Endothelial cell of umbilical vein (primary cell): ENCODE results near the gene AKAP13. TPM values are rescaled to one million over a fixed set of nuclear protein-coding genes. Genes with fewer than 3 reads are reported as not detected.

ENCODE experiments used
- BruUV-seq: library from RNA; stranded (reverse); fragments of 400-500 nt; replicated peaks from 2 replicates; lab custom pipeline; 2021; lab: Mats Ljungman, UMichigan
- CTCF ChIA-PET: fragments of 300-600, 350-600 bp; sonication (Branson Sonifier 250); formaldehyde crosslinking; loops from one replicate; lab custom pipeline; 2021; ENCODE audit warnings: antibody characterized with exemption, inconsistent platforms; lab: Charles Lee
- POLR2A ChIA-PET: fragments of 300-600, 350-600 bp; sonication (Branson Sonifier 250); formaldehyde crosslinking; loops from one replicate; lab custom pipeline; 2021; ENCODE audit warnings: antibody characterized with exemption, inconsistent platforms; lab: Charles Lee
- DNase-seq: peaks from one replicate; pipeline ENCODE4 v3.0.0-alpha.2; 2011; ENCODE audit warnings: low read depth, low spot score
- FAIRE-seq: peaks from 2 replicates; lab custom pipeline; 2011; peaks lifted over from hg19 to GRCh38; lab: Jason Lieb, UNC
- H2AFZ ChIP-seq: 2 replicates; pipeline ENCODE4 v1.6.0; 2012; ENCODE audit warnings: low read depth, low read length, control low read depth, inconsistent platforms
- H3K27ac ChIP-seq: 2 replicates; pipeline ENCODE4 v1.5.1; 2011; ENCODE audit warnings: low read depth, mild to moderate bottlenecking, control low read depth, low read length, moderate library complexity; ENCODE audit not compliant: insufficient read depth
- H3K27me3 ChIP-seq, 2 experiments: 2 replicates each; pipeline versions ENCODE4 v1.6.0 to v1.6.1; 2011; ENCODE audit warnings: low read length in 2 of 2, mixed read lengths in 1 of 2; ENCODE audit not compliant: control insufficient read depth in 2 of 2, insufficient read depth in 2 of 2
- H3K36me3 ChIP-seq, 2 experiments: 2 replicates in 1 of 2; 3 replicates in 1 of 2; pipeline ENCODE4 v1.5.1; 2011; ENCODE audit warnings: low read length in 2 of 2, mild to moderate bottlenecking in 1 of 2, moderate library complexity in 1 of 2; ENCODE audit not compliant: control insufficient read depth in 2 of 2, insufficient read depth in 2 of 2; ENCODE audit errors: extremely low read depth in 1 of 2
- H3K4me1 ChIP-seq: 3 replicates; pipeline ENCODE4 v1.5.1; 2011; ENCODE audit warnings: mild to moderate bottlenecking, low read length; ENCODE audit not compliant: control insufficient read depth, insufficient read depth; ENCODE audit errors: extremely low read depth
- H3K4me2 ChIP-seq: 2 replicates; pipeline ENCODE4 v1.6.1; 2011; ENCODE audit warnings: low read length, control low read depth, mixed read lengths; ENCODE audit not compliant: insufficient read depth
- H3K4me3 ChIP-seq, 3 experiments: fragments of 200-600 bp in 1 of 3; sonication (generic), shearing (Covaris generic) in 1 of 3; replicated peaks in 1 of 3; 2 replicates each; pipeline ENCODE4 v1.5.1; 2011 to 2016; ENCODE audit warnings: control low read depth in 3 of 3, low read length in 3 of 3, mild to moderate bottlenecking in 2 of 3, inconsistent platforms in 1 of 3, low read depth in 1 of 3, moderate library complexity in 1 of 3; ENCODE audit not compliant: insufficient read depth in 1 of 3
- H3K79me2 ChIP-seq: 2 replicates; pipeline ENCODE4 v1.6.0; 2012; ENCODE audit warnings: low read length, inconsistent platforms; ENCODE audit not compliant: control insufficient read depth, insufficient read depth
- H3K9ac ChIP-seq: replicated peaks from 2 replicates; pipeline ENCODE3; 2011; ENCODE audit warnings: low read length, control low read depth; ENCODE audit not compliant: insufficient read depth; ENCODE audit errors: extremely low read depth
- H3K9me1 ChIP-seq: replicated peaks from 3 replicates; pipeline ENCODE4 v1.6.0; 2011; ENCODE audit warnings: mild to moderate bottlenecking, low read length; ENCODE audit not compliant: control insufficient read depth, insufficient read depth; ENCODE audit errors: extremely low read depth
- H3K9me3 ChIP-seq: replicated peaks from 2 replicates; pipeline ENCODE4 v1.5.1; 2012; ENCODE audit warnings: low read length, inconsistent platforms; ENCODE audit not compliant: control insufficient read depth, insufficient read depth
- H4K20me1 ChIP-seq: replicated peaks from 2 replicates; pipeline ENCODE3; 2011; ENCODE audit warnings: mild to moderate bottlenecking, low read length; ENCODE audit not compliant: control insufficient read depth, insufficient read depth; ENCODE audit errors: extremely low read depth
- CTCF ChIP-seq, 2 donors: IDR thresholded peaks; 1 replicate in 1 of 2; 2 replicates in 1 of 2; pipeline ENCODE4 v1.5.1; 2011; ENCODE audit warnings: low read length in 2 of 2, mild to moderate bottlenecking in 2 of 2, moderate library complexity in 2 of 2, control low read depth in 1 of 2, inconsistent platforms in 1 of 2, low read depth in 1 of 2; ENCODE audit not compliant: insufficient read depth in 1 of 2; ENCODE audit errors: extremely low read depth in 1 of 2
- EZH2 ChIP-seq: IDR thresholded peaks from 2 replicates; pipeline ENCODE4 v1.6.1; 2012; ENCODE audit warnings: borderline replicate concordance, low read depth, mild to moderate bottlenecking, moderate library complexity, low read length, inconsistent platforms; ENCODE audit not compliant: severe bottlenecking
- FOS ChIP-seq: IDR thresholded peaks from 2 replicates; pipeline ENCODE4 v1.6.1; 2011; ENCODE audit warnings: mild to moderate bottlenecking, low read length, moderate library complexity, borderline replicate concordance; ENCODE audit not compliant: insufficient read depth
- GATA2 ChIP-seq: IDR thresholded peaks from 2 replicates; pipeline ENCODE4 v1.7.0; 2011; ENCODE audit warnings: low read depth, mild to moderate bottlenecking, moderate library complexity, mixed read lengths, low read length; ENCODE audit not compliant: insufficient read length, insufficient read depth
- JUN ChIP-seq: IDR thresholded peaks from 2 replicates; pipeline ENCODE4 v1.6.1; 2011; ENCODE audit warnings: borderline replicate concordance, low read depth; ENCODE audit not compliant: insufficient read length, insufficient read depth
- MAX ChIP-seq: IDR thresholded peaks from 2 replicates; pipeline ENCODE4 v1.6.1; 2011; ENCODE audit not compliant: insufficient read depth, insufficient read length
- MYC ChIP-seq: IDR thresholded peaks from one replicate; pipeline ENCODE4 v1.6.1; 2011; ENCODE audit warnings: mild to moderate bottlenecking, low read depth, low read length
- POLR2A ChIP-seq: IDR thresholded peaks from 2 replicates; pipeline ENCODE4 v1.6.1; 2012; ENCODE audit warnings: low read depth, mild to moderate bottlenecking, control low read depth, low read length
- POLR2AphosphoS5 ChIP-seq: IDR thresholded peaks from 2 replicates; pipeline ENCODE4 v1.6.1; 2012; ENCODE audit warnings: low read depth, mild to moderate bottlenecking, control low read depth, low read length, moderate library complexity; ENCODE audit not compliant: insufficient read depth
- dilution Hi-C: fragments of 300-500 bp; cut with MboI; formaldehyde crosslinking; loops from one replicate; pipeline ENCODE4 v1.15.0; 2019; ENCODE audit warnings: low sequenced_read_pairs; ENCODE audit not compliant: extremely low pct_ligation_motif_present
- intact Hi-C: fragments of 100-400 bp; cut with micrococcal nuclease; formaldehyde crosslinking; loops from one replicate; pipeline ENCODE4 v1.10.0; 2022
- polyA plus RNA-seq, 4 experiments: library from polyadenylated mRNA; depleted of rRNA in 3 of 4; stranded (reverse) in 3 of 4; unstranded in 1 of 4; fragments of >200 nt; gene quantifications; 2 replicates each; pipeline versions ENCODE4 v1.2.1 to v1.2.3, GENCODE V29; 2011 to 2012; ENCODE audit warnings: missing spikeins in 1 of 4
- total RNA-seq: library from RNA; stranded (reverse); gene quantifications from 2 replicates; pipeline ENCODE4 v1.2.3, GENCODE V29; 2021

AKAP13 gene
- total and polyA plus RNA-seq, 2 donors (not counting 3 experiments of a cell fraction or from before 2014, with no cell fraction given) = 22.8 to 87.8 TPM

GRCh38 chr15:85685356-85685755, 305.0 kb downstream of the AKAP13 start:
- H4K20me1 ChIP-seq = no peaks in the 10 kb centered on the region
- H3K9me1 ChIP-seq = no peaks in the 10 kb centered on the region
- intact Hi-C loops (loop anchor here (5.0 kb wide), 1 partner anchor 68 kb away; no protein-coding TSS in a partner anchor), dilution Hi-C loops (no loop called here)
- DNase-seq (no peak), FAIRE-seq (no peak)
- no peak overlapping the region for H3K4me3 ChIP-seq
- H3K27me3 ChIP-seq = no peaks in the 10 kb centered on the region
- H3K36me3 ChIP-seq = peaks cover 5 to 7% of the 10 kb centered on the region in 2 experiments
- H2AFZ ChIP-seq = no peak overlapping the region
- CTCF ChIA-PET = no interaction called here
- H3K9me3 ChIP-seq = no peaks in the 10 kb centered on the region
- no peaks in the 10 kb centered on the region for H3K79me2 ChIP-seq
- BruUV-seq = no TSS peak
- POLR2A ChIA-PET = no interaction called here
- H3K27ac ChIP-seq = no peak overlapping the region
- H3K4me1 ChIP-seq = peaks cover 21% of the 10 kb centered on the region
- no peak overlapping the region for H3K4me2 ChIP-seq
- TF ChIP-seq EZH2 (no peak), POLR2A (no peak)
- no peak overlapping the region for H3K9ac ChIP-seq

GRCh38 chr15:85687329-85687728, 306.9 kb downstream of the AKAP13 start:
- dilution Hi-C loops = no loop called here
- no peak overlapping the region for H3K9ac ChIP-seq
- H3K79me2 ChIP-seq = no peaks in the 10 kb centered on the region
- TF ChIP-seq JUN (no peak), MAX (no peak), FOS (no peak), MYC (no peak), POLR2AphosphoS5 (no peak), EZH2 (no peak), CTCF (IDR thresholded peaks at IDR 0.05; ENCODE audit: extremely low read depth in 1 of 2, insufficient read depth in 1 of 2, low read depth in 1 of 2, low read length in 2 of 2) (no peak), POLR2A (no peak), GATA2 (no peak)
- intact Hi-C loops = loop anchor here (5.0 kb wide), 1 partner anchor 70 kb away; no protein-coding TSS in a partner anchor
- no peak overlapping the region for H2AFZ ChIP-seq
- DNase-seq = no peak
- peaks cover 6 to 7% of the 10 kb centered on the region in 2 experiments for H3K36me3 ChIP-seq
- no peak overlapping the region for H3K4me3 ChIP-seq
- no peaks in the 10 kb centered on the region for H3K27me3 ChIP-seq
- POLR2A ChIA-PET = no interaction called here
- H3K4me2 ChIP-seq = no peak overlapping the region
- CTCF ChIA-PET = no interaction called here
- no peak for FAIRE-seq
- no TSS peak for BruUV-seq
- H3K4me1 ChIP-seq = peaks cover 32% of the 10 kb centered on the region
- no peaks in the 10 kb centered on the region for H4K20me1 ChIP-seq
- no peaks in the 10 kb centered on the region for H3K9me1 ChIP-seq
- H3K9me3 ChIP-seq = no peaks in the 10 kb centered on the region
- no peak overlapping the region for H3K27ac ChIP-seq
